B cell (primary cell): ENCODE results near the gene MC5R. TPM values are rescaled to one million over a fixed set of nuclear protein-coding genes. Genes with fewer than 3 reads are reported as not detected.

ENCODE experiments used
- ATAC-seq: fragments of 200-7000 bp; cut with Tn5 transposase; one replicate; pipeline ENCODE4 v1.10.0; 2021; ENCODE audit warnings: low read depth, mild to moderate bottlenecking, moderate number of reproducible peaks, moderate library complexity
- CTCF ChIA-PET: fragments of 350-600 bp; sonication (Branson Sonifier 250); formaldehyde crosslinking; loops from one replicate; lab custom pipeline; 2021; ENCODE audit warnings: antibody characterized with exemption, inconsistent platforms; lab: Charles Lee
- POLR2A ChIA-PET: fragments of 350-600 bp; sonication (Branson Sonifier 250); formaldehyde crosslinking; loops from one replicate; lab custom pipeline; 2021; ENCODE audit warnings: antibody characterized with exemption; lab: Charles Lee
- DNase-seq: peaks from one replicate; pipeline ENCODE4 v3.0.0; 2013
- H2AFZ ChIP-seq: 2 replicates; pipeline ENCODE4 v1.6.1; 2012; ENCODE audit warnings: mild to moderate bottlenecking, low read depth, low read length; ENCODE audit not compliant: insufficient read depth, poor library complexity, severe bottlenecking
- H3K27ac ChIP-seq, 2 donors: 1 replicate in 1 of 2; 2 replicates in 1 of 2; pipeline ENCODE4 v1.5.1; 2012 to 2013; ENCODE audit warnings: low read length in 2 of 2, mild to moderate bottlenecking in 2 of 2, moderate library complexity in 1 of 2
- H3K27me3 ChIP-seq, 4 experiments: fragments of 200-600 bp in 1 of 4; sonication (generic) in 1 of 4; replicated peaks in 1 of 4; 1 replicate in 2 of 4; 2 replicates in 2 of 4; pipeline versions ENCODE4 v1.6.1 to v1.7.0; 2013 to 2016; ENCODE audit warnings: low read length in 3 of 4, mild to moderate bottlenecking in 2 of 4, mixed read lengths in 1 of 4, moderate library complexity in 1 of 4; ENCODE audit not compliant: insufficient read depth in 4 of 4, control insufficient read depth in 3 of 4; ENCODE audit errors: control extremely low read depth in 1 of 4
- H3K36me3 ChIP-seq, 2 experiments: replicated peaks in 1 of 2; 1 replicate in 1 of 2; 2 replicates in 1 of 2; pipeline versions ENCODE4 v1.6.1 to v1.7.1; 2013; ENCODE audit warnings: low read length in 1 of 2; ENCODE audit not compliant: insufficient read depth in 2 of 2, control insufficient read depth in 1 of 2; ENCODE audit errors: control extremely low read depth in 1 of 2, extremely low read depth in 1 of 2
- H3K4me1 ChIP-seq, 2 donors: fragments of 200-600 bp in 1 of 2; sonication (generic) in 1 of 2; 1 replicate in 1 of 2; 2 replicates in 1 of 2; pipeline versions ENCODE4 v1.5.1 to v1.6.1; 2013 to 2017; ENCODE audit warnings: low read length in 2 of 2; ENCODE audit not compliant: control insufficient read depth in 2 of 2, insufficient read depth in 2 of 2
- H3K4me2 ChIP-seq: replicated peaks from 2 replicates; pipeline ENCODE3; 2012; ENCODE audit warnings: mild to moderate bottlenecking, low read depth, low read length; ENCODE audit not compliant: poor library complexity, severe bottlenecking
- H3K4me3 ChIP-seq, 5 experiments: fragments of 200-600 bp in 1 of 5; sonication (generic) in 1 of 5; 1 replicate in 3 of 5; 2 replicates in 2 of 5; pipeline versions ENCODE4 v1.5.1 to v1.7.0; 2011 to 2016; ENCODE audit warnings: low read length in 4 of 5, mild to moderate bottlenecking in 4 of 5, low read depth in 2 of 5, control low read depth in 1 of 5, moderate library complexity in 1 of 5; ENCODE audit not compliant: insufficient read depth in 1 of 5; ENCODE audit errors: control extremely low read depth in 1 of 5, extremely low read depth in 1 of 5
- H3K79me2 ChIP-seq: fragments of 200-600 bp; sonication (generic); one replicate; pipeline ENCODE4 v1.6.0; 2016; ENCODE audit warnings: low read length; ENCODE audit not compliant: control insufficient read depth, insufficient read depth
- H3K9ac ChIP-seq: fragments of 200-600 bp; sonication (generic); 2 replicates; pipeline ENCODE4 v1.6.1; 2017; ENCODE audit warnings: mild to moderate bottlenecking, low read length, moderate library complexity
- H3K9me3 ChIP-seq, 3 donors: one replicate each; pipeline versions ENCODE4 v1.6.1 to v1.7.1; 2013; ENCODE audit warnings: low read length in 2 of 3; ENCODE audit not compliant: control insufficient read depth in 2 of 3, insufficient read depth in 1 of 3; ENCODE audit errors: control extremely low read depth in 1 of 3
- H4K20me1 ChIP-seq: 2 replicates; pipeline ENCODE4 v1.6.0; 2012; ENCODE audit warnings: mild to moderate bottlenecking, low read length; ENCODE audit not compliant: insufficient read depth, control insufficient read depth, poor library complexity, severe bottlenecking
- H3K27ac Mint-ChIP-seq: one replicate; pipeline ENCODE4 v1.8.0; 2021; ENCODE audit warnings: mixed read lengths
- H3K27me3 Mint-ChIP-seq: one replicate; pipeline ENCODE4 v1.8.0; 2021; ENCODE audit warnings: mixed read lengths
- H3K4me1 Mint-ChIP-seq: one replicate; pipeline ENCODE4 v1.8.0; 2021; ENCODE audit warnings: mixed read lengths
- H3K4me3 Mint-ChIP-seq: one replicate; pipeline ENCODE4 v1.8.0; 2021; ENCODE audit warnings: mixed read lengths
- H3K9me3 Mint-ChIP-seq: one replicate; pipeline ENCODE4 v1.8.0; 2022; ENCODE audit warnings: mixed read lengths; ENCODE audit not compliant: insufficient read depth
- CTCF ChIP-seq: fragments of 200-600 bp; IDR thresholded peaks from one replicate; pipeline ENCODE4 v1.8.0; 2022; ENCODE audit warnings: antibody characterized with exemption, mild to moderate bottlenecking
- EZH2 ChIP-seq: IDR thresholded peaks from 2 replicates; pipeline ENCODE4 v1.6.1; 2012; ENCODE audit warnings: borderline replicate concordance, low read depth, mild to moderate bottlenecking, moderate library complexity, low read length; ENCODE audit not compliant: insufficient read depth, poor library complexity, severe bottlenecking
- WGBS: methylation state at CpG from one replicate; pipeline ENCODE4 v1.1.5; 2013; ENCODE audit warnings: missing lambda C conversion rate; ENCODE audit not compliant: insufficient coverage; 5-methylcytosine and 5-hydroxymethylcytosine counted together
- intact Hi-C: fragments of 100-400 bp; cut with micrococcal nuclease; formaldehyde crosslinking; loops from one replicate; pipeline ENCODE4 v1.10.0; 2022
- polyA plus RNA-seq: library from polyadenylated mRNA; depleted of rRNA; stranded (reverse); fragments of >200 nt; gene quantifications from 2 replicates; pipeline ENCODE4 v1.2.3, GENCODE V29; 2012
- total RNA-seq, 2 donors: library from RNA; stranded (reverse); fragments of 120-200 nt in 1 of 2; gene quantifications; 1 replicate in 1 of 2; 2 replicates in 1 of 2; pipeline versions ENCODE4 v1.2.3 to v1.2.4, GENCODE V29; 2013 to 2022

MC5R gene
- total and polyA plus RNA-seq, 2 donors (not counting 1 experiment from before 2014, with no cell fraction given): not detected

GRCh38 chr18:13872373-13872772 lies 48.4 kb downstream of the MC5R start:
- no peak overlapping the region for H3K9ac ChIP-seq
- intact Hi-C loops: no loop called here
- H3K4me1 Mint-ChIP-seq: no peaks in the 10 kb centered on the region
- TF ChIP-seq CTCF: no peak
- TF ChIP-seq EZH2: no peak
- POLR2A ChIA-PET: no interaction called here
- H3K27me3 ChIP-seq: peaks cover 0 to 26% (median 4%) of the 10 kb centered on the region in 4 experiments
- ATAC-seq: no peak
- no peaks in the 10 kb centered on the region for H3K4me1 ChIP-seq
- CTCF ChIA-PET: no interaction called here
- H3K79me2 ChIP-seq: no peaks in the 10 kb centered on the region
- H3K36me3 ChIP-seq: no peaks in the 10 kb centered on the region
- no peaks in the 10 kb centered on the region for H3K9me3 Mint-ChIP-seq
- no peak overlapping the region for H3K4me3 Mint-ChIP-seq
- H3K4me3 ChIP-seq: no peak overlapping the region
- no peak overlapping the region for H2AFZ ChIP-seq
- H3K27ac ChIP-seq: no peak overlapping the region
- no peaks in the 10 kb centered on the region for H4K20me1 ChIP-seq
- WGBS: 90% methylated on average over 12 of the region's 14 CpGs
- DNase-seq: no peak
- H3K9me3 ChIP-seq: peaks cover 0 to 7% (median 0%) of the 10 kb centered on the region in 3 donors
- no peak overlapping the region for H3K27ac Mint-ChIP-seq
- H3K4me2 ChIP-seq: no peak overlapping the region
- peaks cover 28% of the 10 kb centered on the region for H3K27me3 Mint-ChIP-seq

- intact Hi-C loops: no loop called here
These were observed 49.0 kb downstream of the MC5R start for GRCh38 chr18:13872932-13873331.

More at GRCh38 chr18:13872932-13873331, 49.0 kb downstream of the MC5R start:
- CTCF ChIA-PET: no interaction called here
- H4K20me1 ChIP-seq: no peaks in the 10 kb centered on the region
- H3K4me1 ChIP-seq: no peaks in the 10 kb centered on the region
- TF ChIP-seq CTCF (no peak), EZH2 (no peak)
- WGBS: 100% methylated on average over 1 of the region's 5 CpGs
- Mint-ChIP-seq H3K4me1 (no peaks in the 10 kb centered on the region), H3K9me3 (no peaks in the 10 kb centered on the region), H3K27me3 (peaks cover 24% of the 10 kb centered on the region), H3K4me3 (no peak overlapping the region), H3K27ac (no peak overlapping the region)
- H3K4me3 ChIP-seq: no peak overlapping the region
- no peak overlapping the region for H3K27ac ChIP-seq
- peaks cover 0 to 7% (median 0%) of the 10 kb centered on the region in 3 donors for H3K9me3 ChIP-seq
- POLR2A ChIA-PET: no interaction called here
- DNase-seq (no peak), ATAC-seq (no peak)
- H3K4me2 ChIP-seq: no peak overlapping the region
- H3K9ac ChIP-seq: no peak overlapping the region
- H2AFZ ChIP-seq: no peak overlapping the region
- H3K27me3 ChIP-seq: peaks cover 0 to 26% (median 2%) of the 10 kb centered on the region in 4 experiments
- no peaks in the 10 kb centered on the region for H3K79me2 ChIP-seq
- H3K36me3 ChIP-seq: no peaks in the 10 kb centered on the region
